ENCODE measurements around the gene CLIC3. TPM values are rescaled to one million over a fixed set of nuclear protein-coding genes. Genes with fewer than 3 reads are reported as not detected.

CLIC3 gene
- total RNA-seq, 1 experiment from 2014 or later = not detected

GRCh38 chr9:137015976-137016375, 19.6 kb upstream of the CLIC3 start:
- Histone ChIP-seq H3K9me3 (ENCODE audit: low read length) (no peaks in the 10 kb centered on the region), H3K9ac (ENCODE audit: low read length) (no peak overlapping the region), H3K4me3 (ENCODE audit: low read length) (no peak overlapping the region), H2AFZ (ENCODE audit: low read length) (no peak overlapping the region), H3K4me1 (ENCODE audit: low read length) (no peaks in the 10 kb centered on the region), H3K79me2 (ENCODE audit: low read length) (no peaks in the 10 kb centered on the region), H3K36me3 (ENCODE audit: insufficient read depth, low read length) (no peaks in the 10 kb centered on the region), H3K9me2 (replicated peaks; ENCODE audit: insufficient read depth, low read length) (no peaks in the 10 kb centered on the region), H4K20me1 (ENCODE audit: insufficient read depth, low read depth, low read length) (no peaks in the 10 kb centered on the region), H3K4me2 (ENCODE audit: low read depth, low read length, poor library complexity, severe bottlenecking) (no peak overlapping the region), H3K27ac (ENCODE audit: low read length) (no peak overlapping the region), H3K27me3 (ENCODE audit: low read length) (no peaks in the 10 kb centered on the region)
- DNase-seq = no peak

- Histone ChIP-seq H2AFZ (ENCODE audit: low read length) (no peak overlapping the region), H3K79me2 (ENCODE audit: low read length) (no peaks in the 10 kb centered on the region), H4K20me1 (ENCODE audit: insufficient read depth, low read depth, low read length) (no peaks in the 10 kb centered on the region), H3K27me3 (ENCODE audit: low read length) (no peaks in the 10 kb centered on the region), H3K9me2 (replicated peaks; ENCODE audit: insufficient read depth, low read length) (no peaks in the 10 kb centered on the region), H3K9me3 (ENCODE audit: low read length) (no peaks in the 10 kb centered on the region), H3K9ac (ENCODE audit: low read length) (no peak overlapping the region), H3K4me2 (ENCODE audit: low read depth, low read length, poor library complexity, severe bottlenecking) (no peak overlapping the region), H3K27ac (ENCODE audit: low read length) (no peak overlapping the region), H3K4me1 (ENCODE audit: low read length) (no peaks in the 10 kb centered on the region), H3K4me3 (ENCODE audit: low read length) (no peak overlapping the region), H3K36me3 (ENCODE audit: insufficient read depth, low read length) (no peaks in the 10 kb centered on the region)
- DNase-seq = no peak
Measured at GRCh38 chr9:137015540-137015930, 19.2 kb upstream of the CLIC3 start.

GRCh38 chr9:137014776-137015539, 18.6 kb upstream of the CLIC3 start:
- no peaks in the 10 kb centered on the region for H3K36me3 ChIP-seq (ENCODE audit: insufficient read depth, low read length)
- no peaks in the 10 kb centered on the region for H3K79me2 ChIP-seq (ENCODE audit: low read length)
- no peak overlapping the region for H2AFZ ChIP-seq (ENCODE audit: low read length)
- no peak overlapping the region for H3K4me3 ChIP-seq (ENCODE audit: low read length)
- no peaks in the 10 kb centered on the region for H3K9me3 ChIP-seq (ENCODE audit: low read length)
- no peak overlapping the region for H3K9ac ChIP-seq (ENCODE audit: low read length)
- no peak overlapping the region for H3K27ac ChIP-seq (ENCODE audit: low read length)
- no peak overlapping the region for H3K4me2 ChIP-seq (ENCODE audit: low read depth, low read length, poor library complexity, severe bottlenecking)
- no peaks in the 10 kb centered on the region for H4K20me1 ChIP-seq (ENCODE audit: insufficient read depth, low read depth, low read length)
- no peaks in the 10 kb centered on the region for H3K9me2 ChIP-seq (replicated peaks; ENCODE audit: insufficient read depth, low read length)
- H3K27me3 ChIP-seq (ENCODE audit: low read length) = no peaks in the 10 kb centered on the region
- no peaks in the 10 kb centered on the region for H3K4me1 ChIP-seq (ENCODE audit: low read length)
- no peak for DNase-seq

GRCh38 chr9:137014166-137014565, 17.8 kb upstream of the CLIC3 start:
- H3K9ac ChIP-seq (ENCODE audit: low read length) = no peak overlapping the region
- no peaks in the 10 kb centered on the region for H4K20me1 ChIP-seq (ENCODE audit: insufficient read depth, low read depth, low read length)
- no peaks in the 10 kb centered on the region for H3K27me3 ChIP-seq (ENCODE audit: low read length)
- H3K9me2 ChIP-seq (replicated peaks; ENCODE audit: insufficient read depth, low read length) = no peaks in the 10 kb centered on the region
- H2AFZ ChIP-seq (ENCODE audit: low read length) = no peak overlapping the region
- no peak overlapping the region for H3K4me2 ChIP-seq (ENCODE audit: low read depth, low read length, poor library complexity, severe bottlenecking)
- no peak for DNase-seq
- no peak overlapping the region for H3K27ac ChIP-seq (ENCODE audit: low read length)
- H3K79me2 ChIP-seq (ENCODE audit: low read length) = no peaks in the 10 kb centered on the region
- H3K4me3 ChIP-seq (ENCODE audit: low read length) = no peak overlapping the region
- H3K4me1 ChIP-seq (ENCODE audit: low read length) = no peaks in the 10 kb centered on the region
- H3K9me3 ChIP-seq (ENCODE audit: low read length) = no peaks in the 10 kb centered on the region
- no peaks in the 10 kb centered on the region for H3K36me3 ChIP-seq (ENCODE audit: insufficient read depth, low read length)

- Histone ChIP-seq H3K36me3 (ENCODE audit: insufficient read depth, low read length) (no peaks in the 10 kb centered on the region), H3K9ac (ENCODE audit: low read length) (no peak overlapping the region), H4K20me1 (ENCODE audit: insufficient read depth, low read depth, low read length) (no peaks in the 10 kb centered on the region), H3K79me2 (ENCODE audit: low read length) (no peaks in the 10 kb centered on the region), H3K27ac (ENCODE audit: low read length) (no peak overlapping the region), H3K4me2 (ENCODE audit: low read depth, low read length, poor library complexity, severe bottlenecking) (no peak overlapping the region), H3K4me3 (ENCODE audit: low read length) (no peak overlapping the region), H3K9me2 (replicated peaks; ENCODE audit: insufficient read depth, low read length) (no peaks in the 10 kb centered on the region), H2AFZ (ENCODE audit: low read length) (no peak overlapping the region), H3K9me3 (ENCODE audit: low read length) (no peaks in the 10 kb centered on the region), H3K4me1 (ENCODE audit: low read length) (no peaks in the 10 kb centered on the region), H3K27me3 (ENCODE audit: low read length) (no peaks in the 10 kb centered on the region)
- no peak for DNase-seq
Measured at GRCh38 chr9:137013571-137013940, 17.2 kb upstream of the CLIC3 start.

GRCh38 chr9:137012694-137013570, 16.6 kb upstream of the CLIC3 start:
- no peak overlapping the region for H3K27ac ChIP-seq (ENCODE audit: low read length)
- no peaks in the 10 kb centered on the region for H4K20me1 ChIP-seq (ENCODE audit: insufficient read depth, low read depth, low read length)
- H3K9me2 ChIP-seq (replicated peaks; ENCODE audit: insufficient read depth, low read length) = no peaks in the 10 kb centered on the region
- H3K4me2 ChIP-seq (ENCODE audit: low read depth, low read length, poor library complexity, severe bottlenecking) = no peak overlapping the region
- DNase-seq = peak; percentile 60
- no peaks in the 10 kb centered on the region for H3K79me2 ChIP-seq (ENCODE audit: low read length)
- no peaks in the 10 kb centered on the region for H3K4me1 ChIP-seq (ENCODE audit: low read length)
- H2AFZ ChIP-seq (ENCODE audit: low read length) = no peak overlapping the region
- H3K27me3 ChIP-seq (ENCODE audit: low read length) = no peaks in the 10 kb centered on the region
- no peaks in the 10 kb centered on the region for H3K36me3 ChIP-seq (ENCODE audit: insufficient read depth, low read length)
- no peak overlapping the region for H3K4me3 ChIP-seq (ENCODE audit: low read length)
- no peak overlapping the region for H3K9ac ChIP-seq (ENCODE audit: low read length)
- no peaks in the 10 kb centered on the region for H3K9me3 ChIP-seq (ENCODE audit: low read length)

GRCh38 chr9:137011907-137012675, 15.7 kb upstream of the CLIC3 start:
- no peak overlapping the region for H3K9ac ChIP-seq (ENCODE audit: low read length)
- no peak overlapping the region for H3K4me3 ChIP-seq (ENCODE audit: low read length)
- H3K9me3 ChIP-seq (ENCODE audit: low read length) = no peaks in the 10 kb centered on the region
- H3K4me1 ChIP-seq (ENCODE audit: low read length) = no peaks in the 10 kb centered on the region
- H3K79me2 ChIP-seq (ENCODE audit: low read length) = no peaks in the 10 kb centered on the region
- H3K27me3 ChIP-seq (ENCODE audit: low read length) = no peaks in the 10 kb centered on the region
- H3K9me2 ChIP-seq (replicated peaks; ENCODE audit: insufficient read depth, low read length) = no peaks in the 10 kb centered on the region
- no peaks in the 10 kb centered on the region for H3K36me3 ChIP-seq (ENCODE audit: insufficient read depth, low read length)
- no peak overlapping the region for H2AFZ ChIP-seq (ENCODE audit: low read length)
- DNase-seq = no peak
- H3K4me2 ChIP-seq (ENCODE audit: low read depth, low read length, poor library complexity, severe bottlenecking) = no peak overlapping the region
- H3K27ac ChIP-seq (ENCODE audit: low read length) = no peak overlapping the region
- H4K20me1 ChIP-seq (ENCODE audit: insufficient read depth, low read depth, low read length) = no peaks in the 10 kb centered on the region

- no peaks in the 10 kb centered on the region for H3K9me2 ChIP-seq (replicated peaks; ENCODE audit: insufficient read depth, low read length)
- no peaks in the 10 kb centered on the region for H3K4me1 ChIP-seq (ENCODE audit: low read length)
- no peaks in the 10 kb centered on the region for H3K79me2 ChIP-seq (ENCODE audit: low read length)
- DNase-seq = no peak
- no peaks in the 10 kb centered on the region for H4K20me1 ChIP-seq (ENCODE audit: insufficient read depth, low read depth, low read length)
- H3K27ac ChIP-seq (ENCODE audit: low read length) = no peak overlapping the region
- no peaks in the 10 kb centered on the region for H3K27me3 ChIP-seq (ENCODE audit: low read length)
- H2AFZ ChIP-seq (ENCODE audit: low read length) = no peak overlapping the region
- H3K9ac ChIP-seq (ENCODE audit: low read length) = no peak overlapping the region
- H3K36me3 ChIP-seq (ENCODE audit: insufficient read depth, low read length) = no peaks in the 10 kb centered on the region
- no peak overlapping the region for H3K4me2 ChIP-seq (ENCODE audit: low read depth, low read length, poor library complexity, severe bottlenecking)
- H3K9me3 ChIP-seq (ENCODE audit: low read length) = no peaks in the 10 kb centered on the region
- H3K4me3 ChIP-seq (ENCODE audit: low read length) = no peak overlapping the region
Measured at GRCh38 chr9:137011156-137011555, 14.8 kb upstream of the CLIC3 start.
